Measurements from ENCODE around the gene AMDHD2. TPM values are rescaled to one million over a fixed set of nuclear protein-coding genes. Genes with fewer than 3 reads are reported as not detected.
"Not testable (repeated sequence)": the region's sequence is repeated elsewhere in the genome, so short reads cannot be mapped to it uniquely, and the experiment has no call there.

Gene AMDHD2
- total and polyA plus RNA-seq, 2 of the 8 experiments (the other 6 are each of a cell fraction or from before 2014, with no cell fraction given), result 43.0 to 54.6 TPM

- H3K4me3 ChIP-seq (ENCODE audit: extremely low read depth in 1 of 4, insufficient read depth in 2 of 4, low read depth in 3 of 4, low read length in 4 of 4); H3K4me1 ChIP-seq (replicated peaks in 1 of 4; ENCODE audit: control insufficient read depth in 3 of 4, insufficient read depth in 4 of 4, low read length in 3 of 4); H2BK5ac ChIP-seq (ENCODE audit: low read depth, low read length); H3K14ac ChIP-seq (ENCODE audit: insufficient read length); H3K79me1 ChIP-seq (ENCODE audit: low read depth, low read length); H3K9me3 ChIP-seq (ENCODE audit: insufficient read depth in 2 of 2, low read depth in 1 of 2, low read length in 1 of 2); H3K4ac ChIP-seq (replicated peaks; ENCODE audit: insufficient read length, low read depth, low read length); H4K5ac ChIP-seq (ENCODE audit: insufficient read length, low read depth, low read length); H2AK5ac ChIP-seq (ENCODE audit: low read depth, low read length); H3K9ac ChIP-seq (replicated peaks in 1 of 4; ENCODE audit: extremely low read depth in 1 of 4, low read depth in 3 of 4, low read length in 3 of 4); H2BK120ac ChIP-seq (replicated peaks; ENCODE audit: low read depth, low read length); H3K4me2 ChIP-seq (ENCODE audit: insufficient read depth in 1 of 2, low read depth in 2 of 2, low read length in 2 of 2); FAIRE-seq; H2BK12ac ChIP-seq (ENCODE audit: low read depth, low read length); H3K56ac ChIP-seq (replicated peaks; ENCODE audit: insufficient read length, low read depth, low read length); H3K23ac ChIP-seq (ENCODE audit: insufficient read length); H2AFZ ChIP-seq (ENCODE audit: low read length); H3K36me3 ChIP-seq (ENCODE audit: control insufficient read depth in 2 of 4, insufficient read depth in 4 of 4, low read length in 3 of 4); H3K27ac ChIP-seq (ENCODE audit: low read depth, low read length); H4K91ac ChIP-seq (replicated peaks; ENCODE audit: insufficient read length, low read length); H3K23me2 ChIP-seq (ENCODE audit: low read depth, low read length); POLR2A ChIA-PET (ENCODE audit: partially characterized antibody); H2BK20ac ChIP-seq (ENCODE audit: low read length); H3K27me3 ChIP-seq (replicated peaks in 1 of 4; ENCODE audit: control insufficient read depth in 3 of 4, extremely low read depth in 1 of 4, insufficient read depth in 3 of 4, low read length in 3 of 4); H4K20me1 ChIP-seq (replicated peaks in 1 of 2; ENCODE audit: control insufficient read depth in 1 of 2, insufficient read depth in 2 of 2, low read length in 2 of 2); H2BK15ac ChIP-seq (ENCODE audit: low read length); H4K8ac ChIP-seq (ENCODE audit: extremely low read depth, insufficient read depth, low read length); H3K18ac ChIP-seq (ENCODE audit: extremely low read depth, low read length): not testable (repeated sequence)
- CTCF ChIA-PET (ENCODE audit: partially characterized antibody), result interaction anchor here (1.0 kb wide), 1 partner anchor 30 kb away, joined by 4 read pairs; no protein-coding TSS in a partner anchor
- peak; percentile 28 to 31; a peak in 3 of 4 replicates for TF ChIP-seq RAD21 (IDR thresholded peaks at IDR 0.05 in 1 of 2, conservative IDR thresholded peaks at IDR 0.05 in 1 of 2; ENCODE audit: low read depth in 2 of 2, low read length in 2 of 2)
- TF ChIP-seq CTCF (IDR thresholded peaks at IDR 0.05; ENCODE audit: control extremely low read depth in 1 of 3, insufficient read depth in 1 of 3, low read depth in 1 of 3, low read length in 3 of 3), result peak; percentile 40 to 50 (median 41)
- WGBS, 2 experiments (ENCODE audit: extremely low coverage in 1 of 2, insufficient coverage in 1 of 2, insufficient read length in 1 of 2, insufficient replicate concordance in 2 of 2, low coverage in 1 of 2, low lambda C conversion rate in 2 of 2, missing lambda C conversion rate in 1 of 2), result 79% methylated on average over 14 of the region's 14 CpGs; no CpG with 5 or more reads in 1 of the 2 experiments
- DNase-seq (ENCODE audit: low read depth in 1 of 2, low spot score in 2 of 2), result peak in 1 of 2 experiments; percentile 72
- H3K79me2 ChIP-seq (ENCODE audit: control insufficient read depth in 1 of 2, insufficient read depth in 2 of 2, low read length in 2 of 2), result peaks cover 0 to 34% of the 10 kb centered on the region in 2 experiments; a peak in 2 of 4 replicates
These were observed 19.8 kb downstream of the AMDHD2 start for GRCh38 chr16:2539845-2540458.

All from H1 (cell line).